NOMO-1 treated with dmso at 0.1 percent for 144 hours (cell line): ENCODE results near the gene NDUFAB1.
"Not testable (repeated sequence)": the region's sequence is repeated elsewhere in the genome, so short reads cannot be mapped to it uniquely, and the experiment has no call there.

ENCODE experiments used
- DNase-seq: peaks from one replicate; lab custom pipeline; 2025; ENCODE audit not compliant: unreplicated experiment; lab: John Stamatoyannopoulos, UW

NDUFAB1 gene

GRCh38 chr16:23595951-23596720 lies at the start of gene NDUFAB1:
Gene NDUFAB1 (minus strand): TSS chr16:23596316. CDS start chr16:23596290, 26 bp downstream.
- DNase-seq = peak; percentile 77

GRCh38 chr16:23642246-23642774 lies 46.2 kb upstream of the NDUFAB1 start:
- DNase-seq = no peak

- DNase-seq = peak; percentile 94
Observed at GRCh38 chr16:23640931-23641765, 45.0 kb upstream of the NDUFAB1 start, which contains the start of the genes DCTN5 and PALB2. Gene DCTN5 (plus strand): TSS chr16:23641466. CDS start chr16:23641543, 77 bp downstream. Gene PALB2 (minus strand): TSS chr16:23641310. CDS start chr16:23641157, 153 bp downstream.

GRCh38 chr16:23640615-23640930 lies 44.5 kb upstream of the NDUFAB1 start:
- DNase-seq = no peak

- DNase-seq = no peak
Observed at GRCh38 chr16:23635958-23636357, 39.8 kb upstream of the NDUFAB1 start.

- no peak for DNase-seq
Observed at GRCh38 chr16:23634461-23635036, 38.4 kb upstream of the NDUFAB1 start.

- DNase-seq = not testable (repeated sequence)
Observed at GRCh38 chr16:23631874-23632273, 35.8 kb upstream of the NDUFAB1 start.

GRCh38 chr16:23629516-23629915 lies 33.4 kb upstream of the NDUFAB1 start:
- DNase-seq = no peak

GRCh38 chr16:23624092-23624491 lies 28.0 kb upstream of the NDUFAB1 start:
- no peak for DNase-seq

- DNase-seq = no peak
Observed at GRCh38 chr16:23615805-23616204, 19.7 kb upstream of the NDUFAB1 start.

GRCh38 chr16:23611936-23612335 lies 15.8 kb upstream of the NDUFAB1 start:
- no peak for DNase-seq

- DNase-seq = not testable (repeated sequence)
Observed at GRCh38 chr16:23610905-23611304, 14.8 kb upstream of the NDUFAB1 start.

- DNase-seq = no peak
Observed at GRCh38 chr16:23609929-23610328, 13.8 kb upstream of the NDUFAB1 start.

- DNase-seq = no peak
Observed at GRCh38 chr16:23608194-23608593, 12.1 kb upstream of the NDUFAB1 start.

GRCh38 chr16:23607726-23608125 lies 11.6 kb upstream of the NDUFAB1 start:
- no peak for DNase-seq

GRCh38 chr16:23597003-23597756 lies 1.1 kb upstream of the NDUFAB1 start:
- DNase-seq = peak; percentile 39

GRCh38 chr16:23595246-23595950 lies 718 bp downstream of the NDUFAB1 start:
- no peak for DNase-seq

- no peak for DNase-seq
Observed at GRCh38 chr16:23594186-23594585, 1.9 kb downstream of the NDUFAB1 start.

GRCh38 chr16:23590181-23590580 lies 5.9 kb downstream of the NDUFAB1 start:
- DNase-seq = no peak

- DNase-seq = no peak
Observed at GRCh38 chr16:23587726-23588125, 8.4 kb downstream of the NDUFAB1 start.
